Tongue (tissue), 2 donors: ENCODE results near the gene QSOX1. TPM values are rescaled to one million over a fixed set of nuclear protein-coding genes. Genes with fewer than 3 reads are reported as not detected.
A peak's percentile ranks its signal among the peaks of the same experiment; 100 is the strongest.
"Not testable (repeated sequence)": the region's sequence is repeated elsewhere in the genome, so short reads cannot be mapped to it uniquely, and the experiment has no call there.

Source experiments
- DNase-seq: peaks from one replicate; pipeline ENCODE4 v3.0.0-alpha.2; 2015
- total RNA-seq: library from RNA; depleted of rRNA; stranded (reverse); fragments of >200 nt; gene quantifications from one replicate; pipeline ENCODE4 v1.2.3, GENCODE V29; 2014

Gene QSOX1
- total RNA-seq, result 41.9 TPM

GRCh38 chr1:180154325-180155181 lies at the start of gene QSOX1:
Gene QSOX1 (plus strand): TSS chr1:180154869. CDS start chr1:180154908, 39 bp downstream.
- DNase-seq, result peak; percentile 93

- no peak for DNase-seq
Measured at GRCh38 chr1:180112091-180112490, 42.6 kb upstream of the QSOX1 start.

GRCh38 chr1:180112984-180113647 lies 41.6 kb upstream of the QSOX1 start:
- peak; percentile 13 for DNase-seq

GRCh38 chr1:180114396-180114945 lies 40.2 kb upstream of the QSOX1 start:
- DNase-seq, result no peak

- DNase-seq, result no peak
Measured at GRCh38 chr1:180116964-180117763, 37.5 kb upstream of the QSOX1 start.

GRCh38 chr1:180117764-180118116 lies 36.9 kb upstream of the QSOX1 start:
- DNase-seq, result no peak

GRCh38 chr1:180119837-180120236 lies 34.8 kb upstream of the QSOX1 start:
- DNase-seq, result no peak

- DNase-seq, result no peak
Measured at GRCh38 chr1:180123463-180123936, 31.2 kb upstream of the QSOX1 start.

GRCh38 chr1:180130651-180131050 lies 24.0 kb upstream of the QSOX1 start:
- no peak for DNase-seq

- no peak for DNase-seq
Measured at GRCh38 chr1:180131510-180131909, 23.2 kb upstream of the QSOX1 start.

- DNase-seq, result no peak
Measured at GRCh38 chr1:180133193-180133592, 21.5 kb upstream of the QSOX1 start.

- not testable (repeated sequence) for DNase-seq
Measured at GRCh38 chr1:180133688-180134087, 21.0 kb upstream of the QSOX1 start.

- no peak for DNase-seq
Measured at GRCh38 chr1:180135535-180135934, 19.1 kb upstream of the QSOX1 start.

GRCh38 chr1:180136331-180136967 lies 18.2 kb upstream of the QSOX1 start:
- no peak for DNase-seq

GRCh38 chr1:180136968-180137356 lies 17.7 kb upstream of the QSOX1 start:
- DNase-seq, result no peak

- no peak for DNase-seq
Measured at GRCh38 chr1:180137776-180138175, 16.9 kb upstream of the QSOX1 start.

GRCh38 chr1:180141381-180141934 lies 13.2 kb upstream of the QSOX1 start:
- no peak for DNase-seq

GRCh38 chr1:180143359-180143758 lies 11.3 kb upstream of the QSOX1 start:
- DNase-seq, result no peak

GRCh38 chr1:180144659-180145357 lies 9.9 kb upstream of the QSOX1 start:
- DNase-seq, result no peak

- DNase-seq, result no peak
Measured at GRCh38 chr1:180145446-180145845, 9.2 kb upstream of the QSOX1 start.

- no peak for DNase-seq
Measured at GRCh38 chr1:180150982-180151381, 3.7 kb upstream of the QSOX1 start.
